HG02678 (cell line): Measurements from ENCODE around the gene EYA3.
"Not testable (repeated sequence)": the region's sequence is repeated elsewhere in the genome, so short reads cannot be mapped to it uniquely, and the experiment has no call there.

ENCODE experiments used
- ATAC-seq: cut with Tn5 transposase; IDR thresholded peaks from one replicate; pipeline ENCODE4 v1.9.1; 2021; ENCODE audit warnings: mild to moderate bottlenecking, moderate library complexity; ENCODE audit not compliant: unreplicated experiment

The EYA3 gene

GRCh38 chr1:28032281-28032680 lies 56.1 kb downstream of the EYA3 start:
- no peak for ATAC-seq

DNA sequence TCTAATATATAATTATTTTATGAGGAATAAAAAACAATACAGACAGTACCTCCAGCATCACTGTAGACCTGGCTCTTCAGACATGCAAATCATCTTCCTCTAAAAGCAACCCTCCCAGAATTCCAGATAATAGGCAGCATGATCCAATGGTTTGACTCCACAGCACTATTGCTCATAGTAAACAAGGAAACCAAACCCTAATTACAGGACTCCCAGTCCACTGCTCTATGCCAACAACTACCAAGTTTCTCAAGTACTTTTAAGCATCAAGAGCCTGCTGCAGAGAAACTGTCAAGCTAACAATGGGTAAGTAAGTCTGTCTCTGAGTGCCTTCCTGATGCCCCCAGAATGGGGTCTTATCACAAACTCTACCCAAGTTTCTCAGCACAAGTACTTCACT lies 57.2 kb downstream of the EYA3 start:
- no peak for ATAC-seq

DNA sequence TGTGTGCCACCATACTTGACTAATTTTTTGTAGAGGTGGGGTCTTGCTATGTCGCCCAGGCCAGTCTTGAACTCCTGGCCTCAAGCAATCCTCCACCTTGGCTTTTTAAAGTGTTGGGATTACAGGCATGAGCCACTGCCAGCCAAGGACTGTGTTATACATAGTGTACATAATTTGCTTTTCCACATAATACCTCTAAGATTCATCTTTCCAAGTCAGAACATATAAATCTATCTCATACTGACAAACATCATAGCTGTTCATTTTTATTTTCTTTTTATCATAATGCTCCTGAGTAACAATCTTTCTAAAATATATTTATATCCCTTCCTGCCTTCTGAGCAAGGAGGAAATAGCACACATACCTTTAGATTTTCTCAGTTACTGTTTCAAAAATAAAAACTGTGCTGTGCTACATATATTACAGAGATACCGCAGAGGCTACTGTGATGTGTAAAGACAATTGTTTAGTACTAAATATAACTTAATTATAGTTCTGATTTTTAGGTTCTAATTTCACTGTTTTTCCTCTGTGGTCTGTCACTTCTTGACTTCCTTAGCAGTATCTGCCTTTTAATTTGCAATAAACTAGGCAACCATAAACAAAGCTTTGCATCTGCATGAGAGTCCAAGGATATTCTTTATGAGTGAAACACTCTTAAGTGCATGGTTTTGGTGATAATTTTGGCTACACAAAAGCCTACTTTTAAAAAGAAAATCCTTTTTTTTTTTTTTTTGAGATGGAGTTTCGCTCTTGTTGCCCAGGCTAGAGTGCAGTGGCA lies 59.3 kb downstream of the EYA3 start:
- ATAC-seq, result no peak

DNA sequence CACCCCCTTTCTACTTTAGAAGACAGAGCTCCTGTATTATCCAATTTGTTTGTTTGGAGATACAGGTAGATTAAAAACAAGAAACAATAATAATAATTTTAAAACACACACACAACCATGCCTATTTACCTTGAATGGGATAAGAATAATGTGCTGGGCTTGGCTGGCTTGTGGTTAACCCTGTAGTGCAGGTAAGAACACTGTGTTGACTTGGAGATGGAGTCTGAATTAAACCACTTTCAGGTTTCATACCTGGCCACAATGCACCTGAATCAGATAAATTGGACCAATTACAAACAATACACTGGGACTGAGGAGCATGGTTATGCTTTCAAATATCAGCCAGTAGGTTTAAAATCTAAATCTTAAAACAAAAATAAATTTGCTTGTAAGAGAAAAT lies 60.8 kb downstream of the EYA3 start:
- ATAC-seq, result no peak

DNA sequence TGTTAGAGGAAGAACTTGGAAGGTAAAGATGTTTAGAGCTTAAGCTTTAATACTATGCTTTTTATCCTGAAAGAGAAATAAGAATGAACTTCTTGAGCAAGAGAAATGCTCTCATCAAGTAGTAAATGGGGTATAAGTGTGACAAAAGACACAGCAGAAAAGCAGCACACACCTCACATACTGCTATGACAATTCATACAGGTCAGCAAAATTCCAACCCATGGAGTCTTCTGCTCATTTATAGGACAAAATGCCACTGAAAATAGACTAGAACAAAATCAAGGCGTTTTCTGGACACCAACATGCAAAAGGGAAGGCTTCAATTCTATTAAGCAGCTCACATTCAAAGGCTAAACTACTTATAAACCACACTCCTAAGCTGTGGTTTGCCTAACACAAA lies 61.2 kb downstream of the EYA3 start:
- no peak for ATAC-seq

GRCh38 chr1:28026329-28026728 lies 62.1 kb downstream of the EYA3 start:
- ATAC-seq, result no peak

DNA sequence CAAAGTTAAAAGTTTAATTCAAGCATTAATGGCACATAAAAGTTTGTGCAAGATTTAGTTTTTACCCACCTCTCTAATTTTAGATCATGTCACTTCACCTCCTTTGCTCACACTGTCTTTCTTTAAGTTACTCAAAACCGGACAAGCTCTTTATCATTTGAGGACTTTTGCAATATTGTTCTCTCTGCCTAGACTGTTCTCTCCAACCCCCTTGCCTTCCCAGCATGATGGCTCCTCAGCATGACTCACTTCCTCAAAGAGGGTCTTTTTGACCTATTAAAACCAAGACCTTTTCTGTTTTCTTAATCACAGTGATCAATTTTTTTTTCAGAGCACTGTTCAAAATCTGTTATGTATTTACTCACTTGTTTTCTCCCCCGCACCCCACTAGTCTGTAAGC lies 67.3 kb downstream of the EYA3 start:
- no peak for ATAC-seq

- no peak for ATAC-seq
Measured at GRCh38 chr1:28010969-28011368, 77.4 kb downstream of the EYA3 start.

- not testable (repeated sequence) for ATAC-seq
Measured at GRCh38 chr1:28003117-28003516, 85.3 kb downstream of the EYA3 start.

- ATAC-seq, result no peak
Measured at GRCh38 chr1:28002600-28002999, 85.8 kb downstream of the EYA3 start.

DNA sequence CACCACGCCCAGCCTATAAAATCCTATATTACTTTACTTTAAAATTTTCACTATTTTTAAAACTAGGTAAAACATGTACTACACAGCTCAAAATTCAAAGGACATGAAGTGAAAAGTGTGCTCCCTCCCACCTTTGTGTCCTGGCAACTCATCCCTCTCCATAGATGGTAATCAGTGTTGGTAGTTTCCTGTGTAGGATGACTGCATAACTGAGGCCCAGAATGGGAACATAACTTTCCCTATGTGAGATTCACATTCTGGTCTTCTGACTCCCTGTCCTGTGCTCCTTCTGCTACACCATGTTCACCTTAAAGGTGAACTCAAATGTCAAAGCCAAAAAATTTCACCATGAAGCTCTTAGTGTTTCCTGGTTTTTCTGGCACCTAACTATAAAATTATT lies 89.4 kb downstream of the EYA3 start:
- ATAC-seq, result no peak

DNA sequence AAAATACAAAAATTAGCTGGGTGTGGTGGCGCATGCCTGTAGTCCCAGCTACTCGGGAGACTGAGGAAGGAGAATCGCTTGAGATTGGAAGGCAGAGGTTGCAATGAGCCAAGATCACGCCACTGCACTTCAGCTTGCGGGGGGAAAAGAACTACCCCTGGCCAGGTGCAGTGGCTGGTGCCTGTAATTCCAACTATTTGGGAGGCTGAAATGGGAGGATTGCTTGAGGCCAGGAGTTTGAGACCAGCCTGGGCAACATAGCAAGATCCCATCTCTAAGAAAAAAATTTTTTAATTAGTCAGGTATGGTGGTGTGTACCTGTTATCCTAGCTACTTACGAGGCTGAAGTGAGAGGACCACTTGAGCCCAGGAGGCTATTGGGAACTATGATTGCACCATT lies 93.9 kb downstream of the EYA3 start:
- ATAC-seq, result not testable (repeated sequence)

DNA sequence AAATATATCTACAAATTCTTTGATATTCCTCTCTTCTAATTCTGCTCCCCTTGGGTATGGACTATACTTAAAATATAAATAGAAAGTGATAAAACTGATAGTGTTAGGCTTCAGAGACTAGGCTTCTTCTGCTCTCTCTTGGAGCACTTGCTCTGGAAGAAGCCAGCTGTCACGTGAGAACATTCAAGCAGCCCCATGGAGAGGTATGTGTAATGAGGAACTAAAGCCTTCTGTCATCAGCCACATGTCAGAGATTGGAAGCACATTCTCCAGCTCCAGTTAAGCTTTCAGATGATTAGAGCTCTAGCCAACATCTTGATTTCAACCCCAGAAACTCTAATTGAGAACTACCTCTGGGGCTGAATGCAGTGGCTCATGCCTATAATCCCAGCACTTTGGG lies 94.3 kb downstream of the EYA3 start:
- no peak for ATAC-seq

- ATAC-seq, result no peak
Measured at GRCh38 chr1:27993241-27993640, 95.2 kb downstream of the EYA3 start.

- ATAC-seq, result no peak
Measured at GRCh38 chr1:27992276-27992675, 96.1 kb downstream of the EYA3 start.

GRCh38 chr1:27990920-27991537 lies 97.4 kb downstream of the EYA3 start:
- no peak for ATAC-seq

GRCh38 chr1:27981145-27981544 lies 107.3 kb downstream of the EYA3 start:
- no peak for ATAC-seq

- ATAC-seq, result no peak
Measured at GRCh38 chr1:27980216-27980845, 108.1 kb downstream of the EYA3 start.

- ATAC-seq, result no peak
Measured at GRCh38 chr1:27979859-27980201, 108.6 kb downstream of the EYA3 start.

GRCh38 chr1:27979151-27979858 lies 109.1 kb downstream of the EYA3 start:
- no peak for ATAC-seq

GRCh38 chr1:27974417-27974781 lies 114.0 kb downstream of the EYA3 start:
- no peak for ATAC-seq
